ENCODE results near the gene RSPO4.

DNA sequence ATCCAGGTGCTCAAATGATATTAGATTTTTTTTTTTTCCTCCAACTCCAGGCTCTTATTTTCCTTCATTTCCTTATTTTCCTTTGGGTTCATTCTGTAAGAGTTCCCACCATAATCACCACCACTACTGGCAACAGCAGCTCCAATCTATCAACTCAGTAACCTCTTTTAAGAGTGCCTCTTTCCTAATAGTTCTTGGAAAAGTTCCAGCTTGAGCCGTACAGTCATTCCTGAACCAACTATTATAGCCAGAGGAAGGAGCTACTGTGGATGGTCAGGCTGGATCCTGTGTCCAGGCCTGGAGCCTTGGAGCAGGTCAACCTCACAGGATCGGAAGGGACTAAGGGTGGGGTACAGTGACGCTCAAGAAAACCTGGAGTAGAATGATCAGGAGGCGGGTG is 81.8 kb downstream of the RSPO4 start:
- TF ChIP-seq, protein P1, sequence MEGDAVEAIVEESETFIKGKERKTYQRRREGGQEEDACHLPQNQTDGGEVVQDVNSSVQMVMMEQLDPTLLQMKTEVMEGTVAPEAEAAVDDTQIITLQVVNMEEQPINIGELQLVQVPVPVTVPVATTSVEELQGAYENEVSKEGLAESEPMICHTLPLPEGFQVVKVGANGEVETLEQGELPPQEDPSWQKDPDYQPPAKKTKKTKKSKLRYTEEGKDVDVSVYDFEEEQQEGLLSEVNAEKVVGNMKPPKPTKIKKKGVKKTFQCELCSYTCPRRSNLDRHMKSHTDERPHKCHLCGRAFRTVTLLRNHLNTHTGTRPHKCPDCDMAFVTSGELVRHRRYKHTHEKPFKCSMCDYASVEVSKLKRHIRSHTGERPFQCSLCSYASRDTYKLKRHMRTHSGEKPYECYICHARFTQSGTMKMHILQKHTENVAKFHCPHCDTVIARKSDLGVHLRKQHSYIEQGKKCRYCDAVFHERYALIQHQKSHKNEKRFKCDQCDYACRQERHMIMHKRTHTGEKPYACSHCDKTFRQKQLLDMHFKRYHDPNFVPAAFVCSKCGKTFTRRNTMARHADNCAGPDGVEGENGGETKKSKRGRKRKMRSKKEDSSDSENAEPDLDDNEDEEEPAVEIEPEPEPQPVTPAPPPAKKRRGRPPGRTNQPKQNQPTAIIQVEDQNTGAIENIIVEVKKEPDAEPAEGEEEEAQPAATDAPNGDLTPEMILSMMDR (conservative IDR thresholded peaks at IDR 0.05; ENCODE audit: low read depth in 2 of 2): no peak
- TF ChIP-seq POLR2AphosphoS5 (IDR thresholded peaks at IDR 0.05; ENCODE audit: low read depth): no peak
- no peak for TF ChIP-seq CREB1 (CRISPR knock-in tag; IDR thresholded peaks at IDR 0.05; ENCODE audit: low read depth)
- TF ChIP-seq, protein P2, sequence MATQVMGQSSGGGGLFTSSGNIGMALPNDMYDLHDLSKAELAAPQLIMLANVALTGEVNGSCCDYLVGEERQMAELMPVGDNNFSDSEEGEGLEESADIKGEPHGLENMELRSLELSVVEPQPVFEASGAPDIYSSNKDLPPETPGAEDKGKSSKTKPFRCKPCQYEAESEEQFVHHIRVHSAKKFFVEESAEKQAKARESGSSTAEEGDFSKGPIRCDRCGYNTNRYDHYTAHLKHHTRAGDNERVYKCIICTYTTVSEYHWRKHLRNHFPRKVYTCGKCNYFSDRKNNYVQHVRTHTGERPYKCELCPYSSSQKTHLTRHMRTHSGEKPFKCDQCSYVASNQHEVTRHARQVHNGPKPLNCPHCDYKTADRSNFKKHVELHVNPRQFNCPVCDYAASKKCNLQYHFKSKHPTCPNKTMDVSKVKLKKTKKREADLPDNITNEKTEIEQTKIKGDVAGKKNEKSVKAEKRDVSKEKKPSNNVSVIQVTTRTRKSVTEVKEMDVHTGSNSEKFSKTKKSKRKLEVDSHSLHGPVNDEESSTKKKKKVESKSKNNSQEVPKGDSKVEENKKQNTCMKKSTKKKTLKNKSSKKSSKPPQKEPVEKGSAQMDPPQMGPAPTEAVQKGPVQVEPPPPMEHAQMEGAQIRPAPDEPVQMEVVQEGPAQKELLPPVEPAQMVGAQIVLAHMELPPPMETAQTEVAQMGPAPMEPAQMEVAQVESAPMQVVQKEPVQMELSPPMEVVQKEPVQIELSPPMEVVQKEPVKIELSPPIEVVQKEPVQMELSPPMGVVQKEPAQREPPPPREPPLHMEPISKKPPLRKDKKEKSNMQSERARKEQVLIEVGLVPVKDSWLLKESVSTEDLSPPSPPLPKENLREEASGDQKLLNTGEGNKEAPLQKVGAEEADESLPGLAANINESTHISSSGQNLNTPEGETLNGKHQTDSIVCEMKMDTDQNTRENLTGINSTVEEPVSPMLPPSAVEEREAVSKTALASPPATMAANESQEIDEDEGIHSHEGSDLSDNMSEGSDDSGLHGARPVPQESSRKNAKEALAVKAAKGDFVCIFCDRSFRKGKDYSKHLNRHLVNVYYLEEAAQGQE (IDR thresholded peaks at IDR 0.05; ENCODE audit: unreplicated experiment): no peak
- no peak for TF ChIP-seq EZH2 (IDR thresholded peaks at IDR 0.05; ENCODE audit: low read depth, unreplicated experiment)

Measured in GM23338 (cell line).